GM18499 (cell line): Measurements from ENCODE around the gene MBP.

Source experiments
- ATAC-seq: cut with Tn5 transposase; IDR thresholded peaks from one replicate; pipeline ENCODE4 v1.9.1; 2021; ENCODE audit warnings: moderate number of reproducible peaks; ENCODE audit not compliant: insufficient read depth, unreplicated experiment

Gene MBP

DNA sequence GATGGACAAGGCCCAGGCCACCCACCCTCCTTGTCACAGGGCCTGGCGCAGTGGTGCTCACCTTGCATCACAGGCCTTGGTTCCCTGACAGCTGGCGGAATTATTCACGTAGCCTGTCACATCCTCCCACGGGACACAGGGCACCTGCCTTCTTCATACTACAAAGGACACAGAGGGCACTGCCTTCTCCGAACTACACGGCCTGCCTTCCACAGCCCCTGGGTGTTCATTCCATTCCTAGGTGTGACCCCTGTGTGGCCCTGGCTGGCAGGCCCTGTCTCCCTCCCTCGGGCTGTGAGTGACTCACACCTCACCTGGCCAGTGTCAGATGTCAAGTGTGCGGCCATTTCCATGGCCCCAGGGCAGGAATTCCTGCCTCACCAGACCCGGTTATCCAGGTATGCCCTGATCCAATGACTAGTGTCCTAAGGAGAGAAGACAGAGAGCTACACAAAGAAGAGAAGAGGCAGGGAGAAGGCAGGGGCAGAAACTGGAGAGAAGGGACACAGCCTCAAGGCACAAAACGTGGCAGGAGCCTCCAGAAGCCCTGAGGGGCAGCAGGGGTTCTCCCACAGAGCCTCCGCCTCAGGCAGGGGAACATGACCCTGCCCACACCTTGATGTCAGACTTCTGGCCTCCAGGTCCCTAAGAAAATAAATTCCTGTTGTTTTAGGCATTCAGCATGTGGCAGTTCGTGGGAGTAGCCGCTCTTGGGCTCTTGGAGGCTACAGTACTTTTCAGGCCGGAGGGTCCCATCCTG, 43.4 kb downstream of the MBP start:
- ATAC-seq: no peak

DNA sequence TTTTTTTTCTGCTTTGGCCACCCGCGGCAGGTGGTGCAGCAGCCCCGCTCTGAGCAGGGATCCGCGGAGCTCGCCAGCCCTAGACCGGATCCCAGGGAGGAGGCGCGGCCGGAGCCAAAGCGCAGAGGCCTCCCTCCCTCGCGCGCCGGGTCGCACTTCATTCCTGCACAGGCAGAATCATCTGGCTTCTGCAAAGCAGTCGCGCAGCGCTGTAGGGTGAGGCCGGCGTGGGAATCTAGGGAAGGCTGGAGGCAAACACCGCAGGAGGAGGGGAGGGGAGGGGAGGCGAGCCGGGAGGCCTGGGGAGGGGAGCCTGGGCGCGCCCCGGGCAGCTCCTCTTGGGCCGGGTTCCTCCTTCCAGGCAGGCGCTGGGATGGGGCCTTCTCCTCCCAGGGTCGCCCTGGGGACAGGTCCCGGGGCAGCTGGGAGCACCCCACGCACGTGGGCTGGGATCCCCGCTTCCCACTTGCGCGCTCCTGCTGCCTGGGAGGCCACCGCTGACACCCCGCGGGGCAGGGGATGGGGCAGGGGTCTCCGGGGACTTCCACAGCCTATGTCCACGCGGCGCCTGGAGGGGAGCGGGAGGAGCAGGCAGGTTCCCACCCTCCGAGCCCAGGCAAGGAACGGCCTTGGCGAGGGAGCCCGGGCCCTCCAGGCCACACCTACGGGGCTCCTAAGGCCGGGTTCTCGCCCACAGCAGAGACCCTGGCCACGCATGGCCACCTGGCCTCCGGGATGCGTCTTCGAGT, 45.0 kb downstream of the MBP start:
- no peak for ATAC-seq

DNA sequence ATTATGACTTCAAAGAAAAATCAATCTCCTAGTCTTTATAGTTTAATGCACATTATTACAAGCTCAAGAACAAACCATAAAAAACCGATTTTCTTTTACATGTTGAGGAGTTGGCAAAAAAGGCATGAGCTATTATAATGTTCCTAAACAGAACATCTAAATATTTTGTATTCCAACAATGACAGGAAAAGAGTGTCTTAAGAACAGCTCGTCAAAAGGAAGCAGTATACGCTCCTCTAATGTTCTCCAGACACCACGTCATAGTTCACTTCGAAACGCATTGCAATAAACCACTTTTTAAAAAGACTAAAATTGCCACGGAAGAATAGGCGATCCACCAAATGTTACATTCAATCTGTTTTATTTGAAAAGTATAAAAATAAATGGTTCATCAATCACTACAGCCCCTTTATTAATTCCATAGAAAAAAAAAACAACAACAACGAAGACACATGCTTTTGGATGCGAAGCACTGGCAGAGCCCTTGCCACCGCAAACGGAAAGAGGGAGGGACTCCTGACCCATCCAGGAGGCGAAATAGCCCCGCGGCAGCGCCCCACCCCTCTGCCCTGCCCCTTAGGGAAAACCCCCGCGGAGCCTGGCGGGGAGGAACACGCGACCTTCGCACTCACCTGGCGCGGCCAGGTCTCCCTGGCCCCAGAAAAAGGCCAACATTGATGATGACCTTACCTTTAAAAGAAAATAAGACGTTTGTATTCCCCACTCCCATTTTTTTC, 45.8 kb downstream of the MBP start:
- ATAC-seq: no peak

DNA sequence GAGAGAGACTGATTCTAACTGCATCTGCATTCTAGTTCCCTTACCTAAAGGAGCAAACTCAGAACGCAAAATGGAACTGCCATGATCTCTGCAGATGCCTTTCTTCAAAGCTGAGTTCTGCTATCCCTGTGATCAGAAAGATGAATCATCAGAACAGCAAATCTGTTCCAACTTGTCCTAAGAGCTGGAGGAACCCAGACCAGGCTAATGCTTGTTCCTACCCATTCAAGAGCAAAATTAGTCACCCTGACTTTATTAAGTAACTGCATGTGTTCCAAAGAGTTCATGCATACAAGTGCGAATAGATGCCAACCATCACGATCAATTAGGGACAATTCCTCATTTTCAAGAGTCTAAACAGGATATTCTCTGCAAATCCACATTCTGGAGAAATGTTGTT, 46.5 kb downstream of the MBP start:
- ATAC-seq: no peak

DNA sequence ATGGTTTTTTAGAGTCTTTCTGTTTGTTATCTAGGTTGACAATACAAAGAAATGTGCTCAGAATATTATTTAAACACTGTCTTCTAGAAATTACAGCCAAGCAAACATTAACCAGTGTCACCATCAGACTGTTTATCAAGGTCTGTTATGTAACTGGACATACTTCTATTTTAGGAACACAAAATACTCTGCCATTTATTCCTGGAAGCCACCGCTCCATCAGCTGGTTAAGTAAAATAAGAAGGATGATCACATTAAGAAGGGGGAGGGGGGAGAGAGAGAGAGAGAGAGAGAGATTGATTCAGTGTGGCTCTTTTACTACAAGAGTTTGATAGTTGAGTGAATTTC, 47.9 kb downstream of the MBP start:
- no peak for ATAC-seq

DNA sequence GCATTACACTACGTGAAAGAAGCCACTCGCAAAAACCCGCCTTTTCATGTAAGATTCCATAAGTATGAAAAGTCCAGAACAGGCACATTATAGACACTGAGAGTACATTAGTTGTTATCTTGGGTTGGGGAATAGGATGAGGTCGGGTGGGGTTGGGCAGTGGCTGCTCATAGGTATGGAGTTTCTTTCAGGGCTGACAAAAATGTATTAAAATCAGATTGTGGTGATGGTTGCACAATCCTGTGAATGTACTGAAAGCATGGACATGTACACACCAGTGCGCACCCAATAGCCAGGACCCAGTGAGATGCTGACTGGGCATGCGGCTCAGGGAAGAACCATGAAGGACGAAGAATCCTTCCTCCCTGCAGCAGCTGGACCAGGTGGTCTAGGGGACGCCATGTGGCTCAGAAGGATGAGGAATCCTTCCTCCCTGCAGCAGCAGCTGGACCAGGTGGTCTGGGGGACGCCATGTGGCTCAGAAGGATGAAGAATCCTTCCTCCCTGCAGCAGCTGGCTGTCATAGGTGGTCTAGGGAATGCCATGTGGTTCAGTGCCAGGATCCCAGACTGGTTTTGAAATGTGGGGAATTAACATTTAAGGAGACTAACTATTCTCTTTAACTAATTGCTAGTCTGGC, 50.1 kb downstream of the MBP start:
- ATAC-seq: no peak

DNA sequence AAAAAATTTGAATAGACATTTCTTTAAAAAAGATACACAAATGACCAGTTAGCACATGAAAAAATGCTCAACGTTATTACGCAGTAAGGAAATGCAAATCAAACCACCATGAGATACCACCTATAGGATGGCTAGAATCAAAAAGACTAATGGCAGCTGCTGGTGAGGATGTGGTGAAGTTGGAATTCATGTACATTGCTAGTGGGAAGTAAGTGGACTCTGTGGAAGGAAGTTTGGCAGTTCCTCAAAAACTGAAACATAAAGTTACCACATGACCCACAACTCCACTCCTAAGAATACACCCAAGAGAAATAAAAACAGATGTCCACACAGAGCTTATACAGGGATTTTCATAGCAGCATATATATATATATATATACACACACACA, 51.2 kb downstream of the MBP start:
- no peak for ATAC-seq

DNA sequence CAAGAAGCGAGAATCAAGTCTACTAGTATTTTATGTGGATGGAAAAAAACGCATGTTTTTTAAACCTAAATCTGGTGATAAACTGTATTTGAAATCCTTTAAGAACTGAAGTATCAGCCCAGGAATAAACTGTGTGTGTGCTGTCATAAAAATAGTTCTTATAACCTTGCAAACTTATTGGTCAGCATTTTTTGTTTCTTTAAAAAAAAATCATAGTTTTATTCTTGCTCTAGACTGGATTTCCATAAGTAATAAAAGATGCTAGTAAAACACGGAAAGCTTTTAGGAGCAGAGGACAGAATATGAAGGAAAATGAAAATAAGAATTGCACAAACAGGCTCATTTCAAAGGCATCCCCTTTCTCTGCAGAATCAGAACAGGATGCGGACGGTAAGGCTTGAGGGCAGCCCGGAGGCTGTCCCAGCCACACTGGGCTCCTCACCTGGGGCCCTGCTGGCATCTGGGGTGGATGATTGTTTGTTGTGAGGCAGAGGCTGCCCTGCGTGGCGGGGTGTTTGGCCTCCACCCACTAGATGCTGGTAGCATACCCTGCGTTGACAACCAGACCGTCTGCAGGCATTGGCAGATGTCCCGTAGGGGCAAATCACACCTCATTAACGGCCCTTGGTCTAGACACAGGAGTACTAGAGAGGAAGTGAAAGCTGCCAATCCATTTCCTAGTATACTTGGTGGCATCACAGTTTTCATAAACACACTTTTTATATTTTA, 52.5 kb downstream of the MBP start:
- ATAC-seq: peak; percentile 55

DNA sequence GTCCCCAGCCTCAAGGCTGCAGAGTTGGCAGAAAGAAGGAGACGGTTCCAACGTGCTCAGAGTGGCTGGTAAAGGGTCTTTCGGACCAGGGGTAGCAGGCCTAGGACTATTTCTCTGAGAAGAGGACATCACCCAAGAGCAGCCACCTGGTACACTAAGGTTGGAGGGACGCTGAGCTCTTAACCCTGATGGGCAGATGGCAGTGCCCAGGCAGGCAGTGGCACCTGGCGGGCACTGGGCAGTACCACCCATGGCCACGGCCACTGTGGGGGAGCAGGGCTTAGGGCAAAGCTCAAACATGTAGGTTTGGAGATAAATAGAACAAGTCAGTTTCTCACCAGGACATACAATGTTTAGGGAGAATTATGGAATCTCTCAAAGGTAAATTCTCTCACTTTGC, 53.5 kb downstream of the MBP start:
- ATAC-seq: no peak

DNA sequence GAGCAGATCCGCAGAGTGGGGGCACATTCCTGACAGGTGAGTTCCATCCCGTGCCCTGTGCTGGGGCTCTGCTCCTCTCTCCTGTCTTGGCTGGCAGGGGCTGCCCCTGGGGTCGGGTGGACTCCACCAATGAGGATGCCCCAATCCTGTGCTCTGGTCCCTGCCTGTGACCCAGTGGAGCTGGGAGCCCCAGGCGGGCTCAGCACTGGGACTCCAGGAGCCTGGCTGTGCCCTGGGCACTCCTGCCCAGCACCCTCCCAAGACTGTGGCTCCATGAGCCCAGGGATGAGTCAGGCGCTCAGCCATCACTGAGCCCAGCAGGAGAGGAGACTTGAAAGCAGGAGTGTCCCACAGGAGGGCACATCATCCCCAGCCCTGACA, 53.9 kb downstream of the MBP start:
- ATAC-seq: no peak

DNA sequence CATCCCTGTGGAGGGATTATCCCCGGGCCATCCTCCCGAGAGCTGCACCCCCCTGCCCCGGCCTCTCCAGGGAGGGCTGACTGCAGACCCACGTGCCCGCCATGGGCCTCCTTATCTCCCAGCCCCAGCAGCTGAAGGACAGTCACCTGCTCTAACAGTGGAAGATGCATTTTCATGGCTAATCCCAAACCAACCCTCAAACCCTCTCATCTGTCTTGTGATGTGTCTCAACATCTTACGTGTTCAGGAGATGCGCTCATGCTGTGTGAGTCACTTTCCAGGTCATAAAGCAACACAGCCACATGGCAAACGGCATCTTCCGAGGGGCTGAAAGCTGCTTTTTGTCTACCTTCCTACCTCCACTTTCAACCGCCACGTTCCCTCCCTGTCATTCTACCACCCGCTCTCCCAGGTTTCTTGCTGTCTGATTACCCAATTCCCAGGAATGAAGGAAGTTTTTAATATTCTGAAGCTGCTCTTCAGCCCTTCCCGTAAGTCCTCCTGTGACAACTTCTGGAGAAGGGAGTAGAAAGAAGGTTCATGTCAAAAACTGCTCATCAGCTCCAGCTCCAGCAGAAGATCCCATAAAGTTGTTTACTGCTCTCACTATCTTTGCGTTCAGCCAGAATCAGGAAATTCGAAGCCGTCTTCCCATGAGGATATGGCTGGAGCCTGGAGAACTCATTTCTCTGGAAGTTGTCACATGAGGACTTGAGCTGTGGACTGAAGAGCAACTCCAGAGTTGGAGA, 54.5 kb downstream of the MBP start:
- no peak for ATAC-seq

DNA sequence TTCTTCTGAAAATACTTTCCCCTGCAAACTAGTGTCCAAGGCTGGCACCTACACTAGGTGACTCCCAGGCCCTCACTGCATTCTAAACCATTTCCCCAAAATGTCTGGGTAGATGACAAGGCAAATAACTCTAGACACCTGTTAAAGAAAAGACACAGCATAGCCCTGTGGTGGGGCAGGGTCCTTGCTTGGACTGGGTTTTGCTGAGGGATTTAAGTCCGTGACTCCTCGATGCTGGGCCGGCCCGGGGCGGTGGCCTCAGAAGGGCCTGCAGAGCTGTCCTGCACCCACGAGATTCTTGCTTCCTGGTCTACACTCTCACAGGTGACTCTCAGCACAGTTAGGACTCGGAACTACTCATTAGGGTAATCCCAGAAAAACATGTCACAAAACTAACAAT, 55.2 kb downstream of the MBP start:
- ATAC-seq: no peak

DNA sequence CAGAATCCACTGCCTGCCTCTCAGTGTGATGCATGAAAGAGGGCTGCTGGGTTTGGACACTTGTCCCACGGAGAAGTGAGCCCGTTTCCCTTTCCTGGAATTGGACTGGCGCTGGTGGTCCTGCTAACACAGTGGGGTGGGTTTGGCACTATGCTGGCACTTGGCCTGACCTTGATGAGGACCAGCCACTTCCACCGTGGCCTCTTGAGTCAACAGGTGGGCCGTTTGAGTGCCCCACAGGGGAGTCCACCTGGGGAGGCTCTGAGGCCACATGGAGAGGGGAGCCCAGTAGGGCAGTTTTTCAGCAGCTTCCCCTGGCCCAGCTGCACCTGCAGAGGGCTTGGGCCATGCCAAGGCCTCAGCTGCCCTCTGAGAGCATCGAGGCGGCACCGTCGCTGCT, 56.5 kb downstream of the MBP start:
- no peak for ATAC-seq

DNA sequence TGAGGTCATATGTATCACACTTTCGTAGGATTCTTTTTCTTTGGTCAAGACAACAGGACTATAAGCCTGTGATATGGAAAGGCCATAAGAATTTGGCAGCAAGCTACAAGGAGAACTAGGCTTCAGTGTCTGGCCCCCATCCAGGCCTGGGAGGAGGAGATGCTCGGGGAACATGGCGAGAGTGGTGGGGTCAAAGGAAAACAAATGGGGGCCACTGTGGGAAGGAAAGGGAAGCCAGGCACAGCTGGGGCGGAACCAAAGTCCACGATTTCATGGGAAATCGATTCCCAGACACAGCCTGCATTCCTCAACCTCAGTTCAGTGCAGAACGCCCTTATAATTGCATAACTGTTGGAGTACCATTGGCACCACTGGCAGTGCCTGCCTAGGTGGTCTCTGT, 58.2 kb downstream of the MBP start:
- no peak for ATAC-seq

DNA sequence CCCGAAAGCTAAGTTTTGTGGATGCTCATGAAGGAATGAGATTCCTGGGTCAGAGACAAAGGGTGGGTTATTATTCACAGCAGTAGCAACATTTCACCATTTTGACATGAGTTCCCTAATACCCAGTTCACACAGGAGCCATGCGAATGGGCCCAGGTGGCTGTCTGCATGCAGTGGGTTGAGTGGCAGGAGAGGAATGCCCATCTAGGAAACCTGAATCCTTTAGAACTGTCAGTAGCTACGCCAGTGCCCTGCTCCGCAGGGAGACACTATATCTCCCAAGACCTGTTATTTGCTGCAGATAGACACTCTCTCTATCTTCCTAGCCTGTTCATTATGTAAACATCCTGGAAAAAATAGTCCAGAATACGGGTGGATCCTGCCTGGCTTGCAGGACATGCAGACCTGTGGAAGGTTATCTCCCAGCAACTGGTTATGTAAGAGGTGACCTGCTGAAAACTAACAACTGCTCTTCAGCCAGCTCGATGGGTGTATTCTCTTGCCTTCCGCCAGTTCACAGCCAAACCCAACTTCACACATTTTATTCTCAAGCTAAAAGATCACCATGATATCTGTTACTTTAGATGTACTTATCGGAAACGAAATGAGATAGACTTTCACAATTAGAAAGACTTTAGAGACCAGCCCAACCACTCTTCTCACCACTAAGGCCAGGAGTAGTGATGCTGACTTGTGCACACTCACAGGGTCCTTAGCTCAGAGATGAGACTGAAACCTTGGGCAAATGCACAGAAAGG, 59.1 kb downstream of the MBP start:
- no peak for ATAC-seq

DNA sequence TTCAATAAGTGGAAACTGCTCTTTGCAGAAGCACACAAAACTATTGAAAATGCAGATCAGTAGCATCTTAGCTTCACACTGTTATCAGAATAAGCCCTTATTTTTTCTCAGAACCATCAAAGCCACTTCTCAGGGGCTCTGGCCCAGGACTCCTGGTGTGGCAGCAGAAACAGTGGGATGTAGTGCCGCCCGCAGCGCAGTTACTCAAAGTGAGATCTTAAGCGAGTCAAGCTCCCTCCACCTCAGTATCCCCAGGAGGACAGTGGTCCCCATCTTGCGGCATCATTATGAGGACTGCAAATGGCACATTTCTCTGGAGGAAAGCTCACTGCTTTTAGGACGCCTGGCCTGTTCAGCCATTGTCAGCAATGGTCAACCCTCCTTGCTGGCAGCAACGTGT, 60.0 kb downstream of the MBP start:
- ATAC-seq: no peak

DNA sequence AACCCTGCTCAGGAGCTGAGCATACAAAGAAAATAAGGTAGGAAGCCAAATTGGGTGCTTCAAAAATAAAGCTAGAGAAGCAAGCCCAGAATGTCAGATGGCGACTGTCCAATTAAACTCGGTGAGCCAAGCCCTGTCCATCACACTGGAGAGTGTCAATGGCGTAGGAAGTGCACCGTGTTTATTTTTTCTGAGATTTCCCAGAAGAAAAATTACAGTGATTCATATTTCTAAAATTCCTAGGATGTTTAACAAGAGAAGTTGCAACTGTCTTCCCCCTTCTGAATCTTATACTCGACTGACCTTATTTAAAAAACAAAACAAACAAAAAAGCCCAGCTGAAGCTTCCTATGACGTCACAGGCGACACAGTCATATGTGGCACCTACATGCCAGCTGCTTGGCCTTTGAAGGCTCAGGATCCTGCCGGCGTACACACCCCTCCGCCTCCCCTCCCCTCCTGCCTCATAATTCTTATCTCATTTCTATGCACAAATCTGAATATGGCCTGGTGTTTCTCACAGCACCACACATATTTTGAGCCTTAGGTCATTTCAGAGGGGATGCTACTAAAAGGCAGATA, 60.8 kb downstream of the MBP start:
- ATAC-seq: no peak

DNA sequence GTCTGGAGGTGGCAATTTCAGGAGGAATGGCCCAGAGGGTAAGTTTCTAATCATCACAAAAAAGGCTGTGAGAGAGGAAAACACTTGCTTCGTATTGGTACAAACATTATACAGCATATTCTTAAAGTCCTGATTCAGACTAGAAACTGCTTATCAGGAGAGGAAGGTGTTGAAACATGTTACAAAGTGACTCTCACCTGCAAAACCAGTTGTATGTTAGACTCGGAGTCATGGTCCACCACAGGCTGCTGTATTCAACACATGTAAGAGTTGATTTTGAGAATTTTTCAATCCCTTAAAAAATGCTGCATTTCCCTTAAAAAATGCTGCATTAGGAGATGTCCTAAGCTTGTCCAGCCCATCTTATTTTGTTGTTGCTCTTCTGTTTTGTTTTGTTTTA, 61.5 kb downstream of the MBP start:
- no peak for ATAC-seq

DNA sequence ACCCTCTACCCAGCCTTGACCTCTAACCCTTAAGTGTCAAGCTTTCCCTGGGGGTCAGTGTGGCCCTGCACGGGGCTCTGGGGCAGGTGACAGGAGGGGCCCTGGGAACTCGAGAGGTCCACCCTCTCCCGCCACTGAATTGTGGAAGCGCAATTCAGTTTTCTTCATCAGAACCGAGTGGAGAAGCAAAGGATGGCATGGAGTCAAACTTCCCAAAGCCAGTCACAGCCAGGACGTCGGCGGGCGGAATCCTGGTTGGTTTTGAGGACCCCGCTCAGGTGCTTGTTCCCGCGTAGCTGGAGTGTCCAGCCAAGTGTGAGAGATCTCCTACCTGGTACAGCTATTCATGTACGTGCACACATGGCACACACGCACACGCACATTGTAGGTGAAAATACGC, 62.0 kb downstream of the MBP start:
- no peak for ATAC-seq
